GM12892 (cell line): ENCODE results near the gene PDGFRB.

ENCODE experiments used
- POLR2A ChIP-seq: IDR thresholded peaks from 2 replicates; pipeline ENCODE4 v1.6.1; 2011; ENCODE audit warnings: low read depth, low read length, control low read depth
- TAF1 ChIP-seq: IDR thresholded peaks from 2 replicates; pipeline ENCODE4 v1.6.1; 2011; ENCODE audit warnings: low read depth, mild to moderate bottlenecking, control low read depth, low read length, borderline replicate concordance

- TF ChIP-seq POLR2A (no peak), TAF1 (no peak)
These were observed 31.5 kb downstream of the PDGFRB start for GRCh38 chr5:150124111-150124557.
